RWPE1 (cell line): Measurements from ENCODE around the gene RAI2.
A peak's percentile ranks its signal among the peaks of the same experiment; 100 is the strongest.

ENCODE experiments used
- CTCF ChIA-PET: fragments of 350-600 bp; sonication (Branson Sonifier 250); formaldehyde crosslinking; extraction: SDS; loops from one replicate; lab custom pipeline; 2021; lab: Yijun Ruan, JAX
- POLR2A ChIA-PET: fragments of 400-600 bp; formaldehyde crosslinking; extraction: SDS; loops from one replicate; lab custom pipeline; 2020; ENCODE audit warnings: antibody characterized with exemption; ENCODE audit not compliant: low non-redundant PET; lab: Yijun Ruan, JAX
- DNase-seq: peaks from one replicate; pipeline ENCODE4 v3.0.0; 2012; ENCODE audit warnings: low spot score
- H3K27ac ChIP-seq: fragments of 450-650 bp; 2 replicates; pipeline ENCODE4 v1.5.1; 2017
- CTCF ChIP-seq: fragments of 450-650 bp; conservative IDR thresholded peaks from 2 replicates; pipeline ENCODE4 v1.5.1; 2017; ENCODE audit warnings: low read depth, mild to moderate bottlenecking

Gene RAI2

GRCh38 chrX:17824980-17825379, 36.1 kb downstream of the RAI2 start:
- no peak for TF ChIP-seq CTCF
- ChIA-PET POLR2A (no interaction called here), CTCF (no interaction called here)
- DNase-seq: no peak
- no peak overlapping the region for H3K27ac ChIP-seq

DNA sequence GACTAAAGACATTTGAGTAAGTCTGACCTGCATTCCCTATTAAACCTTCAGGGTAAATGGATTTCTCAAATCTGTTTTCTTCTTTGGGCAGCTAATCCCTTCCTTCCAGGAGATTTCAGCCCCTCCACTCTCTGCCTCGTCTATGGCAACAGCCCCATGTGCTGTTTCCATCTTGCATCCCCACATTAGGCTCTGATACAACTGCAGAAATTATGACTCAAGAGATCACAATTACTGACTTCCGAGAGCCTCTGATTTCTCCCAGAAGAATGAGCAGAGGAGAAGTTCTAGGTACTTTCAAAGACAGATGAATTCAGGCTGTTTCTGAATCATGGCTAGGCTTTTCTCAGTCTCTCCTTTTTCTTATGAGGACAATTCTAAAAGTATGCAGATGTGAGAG, 38.7 kb downstream of the RAI2 start:
- ChIA-PET POLR2A (no interaction called here), CTCF (no interaction called here)
- DNase-seq: no peak
- no peak for TF ChIP-seq CTCF
- no peak overlapping the region for H3K27ac ChIP-seq

GRCh38 chrX:17820100-17820499, 41.0 kb downstream of the RAI2 start:
- DNase-seq: no peak
- POLR2A ChIA-PET: no interaction called here
- no peak overlapping the region for H3K27ac ChIP-seq
- no peak for TF ChIP-seq CTCF
- CTCF ChIA-PET: no interaction called here

DNA sequence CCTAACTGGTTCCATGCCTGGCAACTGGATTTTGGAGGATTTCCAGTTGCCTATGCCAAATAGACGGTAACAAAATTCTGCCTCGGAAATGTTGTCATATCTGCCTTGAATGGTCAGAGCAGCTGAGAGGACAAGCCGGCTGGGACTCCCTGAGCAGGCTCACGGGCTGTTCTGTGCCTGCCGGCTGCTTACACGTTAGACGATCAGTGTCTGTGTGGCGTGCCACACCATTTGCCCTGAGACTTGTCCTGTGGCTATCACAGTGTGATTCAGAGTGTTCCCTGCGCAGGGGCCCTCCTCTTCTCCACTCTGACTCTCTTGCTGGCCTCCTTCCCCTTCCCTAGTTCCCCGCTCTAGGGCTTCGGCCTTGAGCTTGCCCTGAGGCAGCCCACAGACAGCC, 42.4 kb downstream of the RAI2 start:
- H3K27ac ChIP-seq: no peak overlapping the region
- TF ChIP-seq CTCF: no peak
- DNase-seq: no peak
- ChIA-PET POLR2A (no interaction called here), CTCF (no interaction called here)

DNA sequence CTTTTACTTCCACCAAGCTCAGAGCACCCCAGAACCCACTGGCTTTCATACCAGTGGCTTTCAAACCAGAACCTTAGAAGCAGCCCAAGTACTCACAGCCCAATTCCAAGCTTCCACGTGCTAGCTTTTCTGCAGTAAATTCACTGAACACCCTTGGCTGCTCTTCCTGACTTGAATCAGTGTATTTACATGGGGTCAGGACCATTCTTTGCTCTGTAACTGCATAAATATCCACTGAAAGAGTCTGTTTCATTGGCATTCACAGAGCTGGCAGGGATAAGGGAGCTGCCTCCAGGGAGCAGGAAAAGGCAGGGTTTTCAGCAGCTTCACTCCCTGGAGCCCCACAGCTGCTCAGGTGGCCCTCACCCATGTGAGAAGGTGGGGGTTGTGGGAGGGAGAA, 43.8 kb downstream of the RAI2 start:
- no peak for TF ChIP-seq CTCF
- CTCF ChIA-PET: no interaction called here
- DNase-seq: no peak

GRCh38 chrX:17814557-17814956, 46.5 kb downstream of the RAI2 start:
- DNase-seq: peak; percentile 4
- CTCF ChIA-PET: interaction anchor here (1.7 kb wide), 1 partner anchor 26 kb away, joined by 4 read pairs; no protein-coding TSS in a partner anchor
- no peak for TF ChIP-seq CTCF
- no peak overlapping the region for H3K27ac ChIP-seq
- POLR2A ChIA-PET: no interaction called here

More for the DNA sequence above, 43.8 kb downstream of the RAI2 start:
- no peak overlapping the region for H3K27ac ChIP-seq
- POLR2A ChIA-PET: no interaction called here

DNA sequence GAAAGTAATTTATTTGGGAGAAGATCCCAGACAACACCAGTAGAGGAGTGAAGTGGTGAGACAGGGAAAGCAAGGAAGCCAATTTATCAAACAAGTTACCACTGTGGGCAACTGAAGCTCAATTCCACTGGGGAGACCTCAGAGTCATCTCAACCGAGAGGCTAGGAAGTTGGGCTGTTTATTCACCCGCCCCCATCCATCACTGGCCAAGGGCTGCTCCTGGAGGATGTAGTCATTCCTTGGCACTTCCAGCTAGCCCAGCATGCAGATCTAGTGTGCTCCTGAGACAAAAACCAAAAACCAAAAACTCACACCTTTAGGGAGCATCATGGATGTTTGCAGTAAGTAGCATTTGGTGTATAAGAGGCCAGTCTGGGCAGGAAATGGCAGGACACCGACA, 47.0 kb downstream of the RAI2 start:
- no peak overlapping the region for H3K27ac ChIP-seq
- POLR2A ChIA-PET: no interaction called here
- no peak for TF ChIP-seq CTCF
- no peak for DNase-seq
- CTCF ChIA-PET: interaction anchor here (1.7 kb wide), 1 partner anchor 26 kb away, joined by 4 read pairs; no protein-coding TSS in a partner anchor
